Progenitor cell of endocrine pancreas (in vitro differentiated cells): ENCODE data around the gene BRMS1. TPM values are rescaled to one million over a fixed set of nuclear protein-coding genes. Genes with fewer than 3 reads are reported as not detected.

Source experiments
- DNase-seq: peaks from one replicate; pipeline ENCODE4 v3.0.0; 2021; ENCODE audit warnings: low spot score; ENCODE audit not compliant: unreplicated experiment
- H3K27ac Mint-ChIP-seq: 2 replicates; pipeline ENCODE4 v1.8.0; 2021; ENCODE audit warnings: mild to moderate bottlenecking, moderate library complexity, mixed read lengths
- H3K27me3 Mint-ChIP-seq: 2 replicates; pipeline ENCODE4 v1.8.0; 2021; ENCODE audit warnings: mixed read lengths
- H3K36me3 Mint-ChIP-seq: 2 replicates; pipeline ENCODE4 v1.8.0; 2022; ENCODE audit warnings: mixed read lengths; ENCODE audit not compliant: insufficient read depth
- H3K4me1 Mint-ChIP-seq: 2 replicates; pipeline ENCODE4 v1.8.0; 2021; ENCODE audit warnings: low read depth, mixed read lengths
- H3K4me3 Mint-ChIP-seq: 2 replicates; pipeline ENCODE4 v1.8.0; 2021; ENCODE audit warnings: low read depth, mild to moderate bottlenecking, moderate library complexity, mixed read lengths
- H3K9me3 Mint-ChIP-seq: 2 replicates; pipeline ENCODE4 v1.8.0; 2021; ENCODE audit warnings: low read depth, mixed read lengths
- total RNA-seq: library from RNA; stranded (reverse); gene quantifications from 2 replicates; pipeline ENCODE4 v1.2.1, GENCODE V29; 2021
- TF ChIP-seq, protein P1 (sequence below): fragments of 200-600 bp; sonication (generic); IDR thresholded peaks from one replicate; pipeline ENCODE4 v1.5.0; 2021; ENCODE audit warnings: antibody characterized with exemption, mild to moderate bottlenecking; ENCODE audit not compliant: unreplicated experiment

The BRMS1 gene
- total RNA-seq, 1 donor from 2014 or later: 38.1 TPM

DNA sequence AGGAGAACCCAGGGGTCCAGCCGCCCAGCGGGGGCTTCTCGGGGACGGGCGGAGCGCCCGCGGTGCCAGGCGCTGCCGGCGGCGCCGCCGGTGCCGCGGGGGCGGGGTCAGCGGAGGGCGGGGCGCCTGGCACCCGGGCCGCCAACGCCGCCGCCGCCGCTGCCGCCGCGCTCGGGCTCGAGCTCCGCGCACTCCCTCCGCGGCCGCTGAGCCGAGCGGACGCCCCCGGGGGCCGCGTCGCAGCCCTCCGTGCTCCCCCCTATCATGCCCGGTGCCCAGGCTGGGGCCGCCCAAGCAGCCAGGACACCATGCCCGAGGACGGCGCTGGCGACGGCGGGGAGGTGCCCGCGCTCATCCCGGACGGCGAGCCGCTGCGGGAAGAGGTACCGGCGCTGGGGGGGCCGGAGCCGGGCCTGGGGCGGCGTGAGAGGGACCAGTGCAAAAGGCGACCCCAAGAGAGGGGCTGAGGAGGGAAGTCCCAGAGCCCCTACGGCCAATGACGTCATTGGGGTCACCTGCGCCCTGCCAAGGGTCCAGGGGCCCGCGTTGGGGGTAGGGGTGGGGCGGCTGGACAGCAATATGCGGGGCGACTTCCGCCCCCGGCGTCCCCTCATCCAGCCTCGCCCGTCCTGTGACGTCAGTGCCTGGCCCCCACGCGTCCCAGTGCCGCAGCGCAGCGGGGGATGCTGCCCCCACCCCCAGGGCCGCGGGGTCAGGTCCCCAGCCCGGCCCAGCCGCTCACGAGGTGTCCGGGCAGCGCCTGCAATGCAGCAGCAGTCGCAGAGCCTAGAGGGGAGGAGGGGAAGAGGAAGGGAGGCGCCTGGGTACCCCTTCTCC is 53.0 kb downstream of the BRMS1 start, which contains the start of gene TMEM151A:
TSS of gene TMEM151A (plus strand) at position 189 of the 837 bp plus-strand sequence. CDS start at position 309, 120 bp downstream.
- Mint-ChIP-seq H3K4me1 (peaks cover 20% of the 10 kb centered on the region), H3K27me3 (peaks cover 31% of the 10 kb centered on the region), H3K9me3 (no peaks in the 10 kb centered on the region), H3K4me3 (peak within 1 kb of the TSS; percentile 56), H3K27ac (no peak within 1 kb of the TSS), H3K36me3 (no peaks in the 10 kb centered on the region)
- no peak for DNase-seq
- TF ChIP-seq, protein P1, sequence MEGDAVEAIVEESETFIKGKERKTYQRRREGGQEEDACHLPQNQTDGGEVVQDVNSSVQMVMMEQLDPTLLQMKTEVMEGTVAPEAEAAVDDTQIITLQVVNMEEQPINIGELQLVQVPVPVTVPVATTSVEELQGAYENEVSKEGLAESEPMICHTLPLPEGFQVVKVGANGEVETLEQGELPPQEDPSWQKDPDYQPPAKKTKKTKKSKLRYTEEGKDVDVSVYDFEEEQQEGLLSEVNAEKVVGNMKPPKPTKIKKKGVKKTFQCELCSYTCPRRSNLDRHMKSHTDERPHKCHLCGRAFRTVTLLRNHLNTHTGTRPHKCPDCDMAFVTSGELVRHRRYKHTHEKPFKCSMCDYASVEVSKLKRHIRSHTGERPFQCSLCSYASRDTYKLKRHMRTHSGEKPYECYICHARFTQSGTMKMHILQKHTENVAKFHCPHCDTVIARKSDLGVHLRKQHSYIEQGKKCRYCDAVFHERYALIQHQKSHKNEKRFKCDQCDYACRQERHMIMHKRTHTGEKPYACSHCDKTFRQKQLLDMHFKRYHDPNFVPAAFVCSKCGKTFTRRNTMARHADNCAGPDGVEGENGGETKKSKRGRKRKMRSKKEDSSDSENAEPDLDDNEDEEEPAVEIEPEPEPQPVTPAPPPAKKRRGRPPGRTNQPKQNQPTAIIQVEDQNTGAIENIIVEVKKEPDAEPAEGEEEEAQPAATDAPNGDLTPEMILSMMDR: no peak

DNA sequence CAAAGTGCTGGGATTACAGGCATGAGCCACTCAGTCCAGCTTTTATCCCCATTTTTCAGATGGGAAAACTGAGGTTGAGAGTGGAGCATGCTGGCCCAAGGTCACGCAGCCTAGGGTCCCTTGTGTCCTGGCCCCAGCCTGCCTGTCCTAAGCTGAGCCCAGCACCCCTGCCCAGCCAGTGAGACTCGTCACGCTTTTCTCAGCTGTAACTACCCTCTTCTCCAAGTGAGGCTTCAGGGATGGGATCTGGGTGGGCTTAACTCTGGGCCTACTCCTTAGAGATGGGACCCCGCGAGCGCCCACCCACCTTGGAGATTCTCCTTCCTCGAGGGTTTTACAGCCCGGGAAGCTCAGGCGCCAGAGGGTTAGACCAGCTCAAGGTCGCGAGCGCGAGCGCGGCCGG is 53.6 kb downstream of the BRMS1 start:
- Mint-ChIP-seq H3K27ac (no peak overlapping the region), H3K27me3 (peaks cover 27% of the 10 kb centered on the region), H3K36me3 (no peaks in the 10 kb centered on the region), H3K9me3 (no peaks in the 10 kb centered on the region), H3K4me1 (peaks cover 20% of the 10 kb centered on the region), H3K4me3 (no peak overlapping the region)
- TF ChIP-seq, protein P1: no peak
- no peak for DNase-seq

DNA sequence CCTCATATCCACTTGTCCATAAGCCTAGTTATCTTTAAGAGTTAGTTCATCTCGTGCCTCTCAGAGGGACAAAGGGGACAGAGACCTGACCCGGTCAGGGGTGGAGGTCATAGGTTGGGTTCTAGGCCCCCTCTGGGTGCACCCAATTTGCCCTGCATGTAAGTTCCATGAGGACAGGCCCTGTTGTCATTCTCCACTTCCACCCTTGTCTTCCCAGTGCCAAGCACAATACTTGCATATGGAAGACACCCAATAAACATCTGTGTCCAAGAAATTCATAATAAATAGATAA is 54.6 kb downstream of the BRMS1 start:
- H3K4me1 Mint-ChIP-seq: peaks cover 20% of the 10 kb centered on the region
- peaks cover 24% of the 10 kb centered on the region for H3K27me3 Mint-ChIP-seq
- TF ChIP-seq, protein P1: no peak
- no peak overlapping the region for H3K27ac Mint-ChIP-seq
- no peak for DNase-seq
- no peaks in the 10 kb centered on the region for H3K9me3 Mint-ChIP-seq
- peak overlapping the region; percentile 86 for H3K4me3 Mint-ChIP-seq
- H3K36me3 Mint-ChIP-seq: no peaks in the 10 kb centered on the region

DNA sequence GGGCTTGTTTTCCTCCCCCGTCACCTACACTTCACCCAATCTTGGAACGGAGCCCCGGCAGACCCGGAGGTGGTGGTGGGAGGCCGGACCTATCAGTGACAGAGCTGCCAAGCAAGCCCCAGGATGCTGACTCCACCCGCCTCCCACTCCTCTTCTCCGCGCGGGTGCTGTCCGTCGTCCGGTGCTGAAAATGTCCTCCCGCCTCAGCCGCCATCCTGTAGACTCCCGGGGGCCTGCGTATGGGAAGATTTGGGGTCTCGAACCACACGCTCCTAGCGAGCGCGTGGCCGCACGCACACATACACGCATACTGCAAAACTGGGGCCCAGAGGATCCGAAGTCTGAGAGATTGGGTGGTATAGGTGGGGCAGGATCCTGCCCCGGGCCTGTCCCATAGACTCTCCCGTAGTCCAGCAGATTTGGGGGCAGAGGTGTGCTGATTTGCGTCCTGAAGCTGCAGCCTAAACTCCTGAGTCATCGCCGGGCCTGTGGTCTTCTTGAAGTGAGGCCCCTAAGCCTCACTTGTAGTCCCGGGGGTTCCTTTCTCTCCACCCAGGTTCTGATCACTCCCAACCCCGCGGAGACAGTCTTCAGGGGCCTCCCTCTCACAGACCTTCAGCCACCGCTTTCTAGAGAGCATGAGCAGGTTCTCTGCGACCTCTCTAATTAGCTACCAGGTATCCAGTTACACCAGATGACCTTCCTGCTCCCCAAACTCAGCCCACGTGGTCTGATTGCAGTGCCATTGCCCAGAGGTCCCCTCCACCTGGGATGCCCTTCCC is 55.2 kb downstream of the BRMS1 start:
- TF ChIP-seq, protein P1: no peak
- Mint-ChIP-seq H3K9me3 (no peaks in the 10 kb centered on the region), H3K4me3 (peak overlapping the region; percentile 86), H3K27ac (peak overlapping the region; percentile 97), H3K36me3 (no peaks in the 10 kb centered on the region), H3K4me1 (peaks cover 20% of the 10 kb centered on the region), H3K27me3 (peaks cover 24% of the 10 kb centered on the region)
- DNase-seq: peak; percentile 74
